CD4-positive, CD25-positive, alpha-beta regulatory T cell (primary cell): Measurements from ENCODE around the gene CAB39L. TPM values are rescaled to one million over a fixed set of nuclear protein-coding genes. Genes with fewer than 3 reads are reported as not detected.

ENCODE experiments used
- ATAC-seq, 2 donors: fragments of 150-1000 bp; cut with Tn5 transposase; one replicate each; pipeline ENCODE4 v1.10.0; 2021; ENCODE audit warnings: low read depth in 2 of 2, moderate number of reproducible peaks in 2 of 2, moderate library complexity in 1 of 2
- DNase-seq, 3 donors: peaks; one replicate each; pipeline versions ENCODE4 v3.0.0 to v3.0.0-alpha.2; 2012 to 2022; ENCODE audit warnings: mixed read lengths in 1 of 3
- H3K27ac ChIP-seq: one replicate; pipeline ENCODE4 v1.7.0; 2013; ENCODE audit warnings: mild to moderate bottlenecking, low read length; ENCODE audit not compliant: insufficient read depth, poor library complexity, severe bottlenecking
- H3K27me3 ChIP-seq: one replicate; pipeline ENCODE4 v1.7.0; 2013; ENCODE audit warnings: low read length; ENCODE audit not compliant: control insufficient read depth, insufficient read depth
- H3K36me3 ChIP-seq: one replicate; pipeline ENCODE4 v1.7.0; 2013; ENCODE audit warnings: mild to moderate bottlenecking, low read length, moderate library complexity; ENCODE audit not compliant: control insufficient read depth, insufficient read depth
- H3K4me1 ChIP-seq: 2 replicates; pipeline ENCODE4 v1.7.0; 2013; ENCODE audit warnings: mild to moderate bottlenecking, low read length; ENCODE audit not compliant: insufficient read depth, control insufficient read depth, poor library complexity, severe bottlenecking
- H3K4me3 ChIP-seq: one replicate; pipeline ENCODE4 v1.7.0; 2013; ENCODE audit warnings: low read depth, mild to moderate bottlenecking, low read length, moderate library complexity
- H3K9me3 ChIP-seq, 2 experiments: 1 replicate in 1 of 2; 2 replicates in 1 of 2; pipeline ENCODE4 v1.7.0; 2013; ENCODE audit warnings: low read length in 2 of 2, mild to moderate bottlenecking in 1 of 2, moderate library complexity in 1 of 2; ENCODE audit not compliant: control insufficient read depth in 2 of 2
- H3K27ac Mint-ChIP-seq, 3 donors: one replicate each; pipeline ENCODE4 v1.8.0; 2020 to 2022; ENCODE audit warnings: mild to moderate bottlenecking in 3 of 3, mixed read lengths in 3 of 3, moderate library complexity in 2 of 3
- H3K27me3 Mint-ChIP-seq: one replicate; pipeline ENCODE4 v1.8.0; 2022; ENCODE audit warnings: mild to moderate bottlenecking, mixed read lengths
- H3K36me3 Mint-ChIP-seq: one replicate; pipeline ENCODE4 v1.8.0; 2020; ENCODE audit warnings: mixed read lengths
- H3K4me1 Mint-ChIP-seq, 4 donors: one replicate each; pipeline ENCODE4 v1.8.0; 2020 to 2022; ENCODE audit warnings: mixed read lengths in 4 of 4, mild to moderate bottlenecking in 1 of 4
- H3K4me3 Mint-ChIP-seq, 4 donors: one replicate each; pipeline ENCODE4 v1.8.0; 2020 to 2022; ENCODE audit warnings: mild to moderate bottlenecking in 4 of 4, mixed read lengths in 4 of 4, moderate library complexity in 3 of 4
- H3K9me3 Mint-ChIP-seq, 7 donors: one replicate each; pipeline ENCODE4 v1.8.0; 2020 to 2022; ENCODE audit warnings: mixed read lengths in 7 of 7, mild to moderate bottlenecking in 3 of 7, moderate library complexity in 2 of 7
- polyA plus RNA-seq, 4 donors: library from polyadenylated mRNA; unstranded; fragments of 300-500 nt; fragmentation: Illumina TruSeq; gene quantifications; one replicate each; pipeline ENCODE4 v1.2.3, GENCODE V29; 2021
- total RNA-seq: library from RNA; stranded (reverse); gene quantifications from one replicate; pipeline ENCODE4 v1.2.3, GENCODE V29; 2022

CAB39L gene
- total and polyA plus RNA-seq, 5 donors from 2014 or later = 3.0 to 13.9 (median 7.3) TPM

DNA sequence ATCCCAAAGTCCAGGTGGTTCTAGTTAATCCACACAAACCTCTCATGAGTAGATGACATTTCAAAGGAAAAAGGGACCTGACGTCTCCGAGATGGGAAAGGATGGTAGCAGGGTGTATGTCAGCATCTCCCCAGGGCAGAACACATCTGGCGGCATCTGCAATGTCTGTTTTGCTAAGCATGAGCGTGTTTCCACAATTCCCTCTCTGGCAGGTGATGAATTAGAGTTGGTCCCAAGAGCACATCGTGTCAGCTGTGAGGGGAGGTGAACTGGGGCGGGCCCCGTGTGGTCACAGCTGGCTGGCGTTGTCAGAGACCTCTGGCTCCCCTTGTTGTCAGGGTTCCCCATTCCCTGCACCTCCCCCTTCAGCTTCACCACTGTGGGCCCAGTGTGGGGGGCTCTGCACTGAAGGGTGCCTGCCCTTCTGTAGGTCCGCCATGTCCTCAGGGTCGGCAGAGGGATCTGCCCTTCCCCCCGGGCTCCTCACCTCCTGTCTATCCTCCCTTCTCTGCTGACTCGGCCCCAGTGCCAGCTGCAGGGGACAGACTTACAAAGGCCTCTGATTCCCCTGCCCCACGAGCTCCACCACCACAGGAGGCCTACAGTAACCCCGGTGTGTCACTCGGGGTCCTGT lies 138.0 kb downstream of the CAB39L start:
- Histone ChIP-seq H3K27ac (no peak overlapping the region), H3K4me1 (peaks cover 8% of the 10 kb centered on the region), H3K27me3 (no peaks in the 10 kb centered on the region), H3K36me3 (no peaks in the 10 kb centered on the region), H3K9me3 (no peaks in the 10 kb centered on the region), H3K4me3 (no peak overlapping the region)
- H3K4me1 Mint-ChIP-seq = peaks cover 0 to 8% (median 7%) of the 10 kb centered on the region in 4 donors
- no peaks in the 10 kb centered on the region for H3K27me3 Mint-ChIP-seq
- H3K36me3 Mint-ChIP-seq = peaks cover 8% of the 10 kb centered on the region
- no peak overlapping the region for H3K27ac Mint-ChIP-seq
- H3K4me3 Mint-ChIP-seq = no peak overlapping the region
- H3K9me3 Mint-ChIP-seq = no peaks in the 10 kb centered on the region
- DNase-seq = no peak
- ATAC-seq = no peak

DNA sequence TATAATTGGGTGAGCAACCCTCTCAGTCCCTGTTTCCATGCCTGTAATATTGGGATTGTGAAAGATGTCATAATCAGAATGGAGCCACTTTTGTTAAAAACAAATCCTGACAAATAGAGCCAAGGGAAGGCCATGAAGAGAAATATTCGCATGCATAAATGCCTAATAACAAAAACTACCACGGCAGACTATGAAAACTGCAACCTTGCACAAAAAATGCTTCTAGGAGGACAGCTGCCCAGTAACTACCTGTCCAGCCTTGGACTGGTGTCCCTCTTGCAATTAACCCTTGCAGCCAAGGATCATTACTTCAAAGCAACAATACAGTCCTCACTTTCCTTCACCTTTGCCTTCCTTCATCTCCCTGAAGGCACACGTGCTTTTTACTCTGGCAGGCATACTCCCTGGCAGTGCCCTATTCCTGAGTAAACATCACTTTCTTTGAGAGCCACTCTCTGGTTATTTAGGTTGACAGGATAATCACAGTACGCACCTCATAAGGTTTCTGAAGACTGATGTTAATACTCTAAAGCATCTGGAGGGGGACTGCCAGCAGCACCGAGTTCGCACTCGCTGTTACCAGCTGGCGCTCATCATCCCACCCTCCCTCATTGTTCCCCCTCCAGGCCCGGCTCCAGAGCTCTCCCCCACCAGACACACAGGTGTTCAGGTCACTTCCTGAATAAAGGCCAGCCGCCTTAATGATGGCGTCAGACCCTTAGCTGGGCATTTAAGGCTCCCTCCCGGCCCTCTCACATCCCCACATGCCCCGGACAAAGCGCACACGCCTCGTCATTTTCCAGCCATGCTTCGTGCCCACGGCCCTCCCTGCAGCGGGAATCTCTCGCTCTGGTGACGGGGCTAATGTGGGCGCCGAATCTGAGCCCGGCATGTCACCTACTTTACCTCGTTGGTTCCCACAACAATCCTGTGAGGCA lies 138.8 kb downstream of the CAB39L start:
- no peaks in the 10 kb centered on the region for H3K27me3 Mint-ChIP-seq
- no peaks in the 10 kb centered on the region for H3K9me3 ChIP-seq
- no peaks in the 10 kb centered on the region for H3K9me3 Mint-ChIP-seq
- H3K27ac ChIP-seq = no peak overlapping the region
- peaks cover 4% of the 10 kb centered on the region for H3K36me3 Mint-ChIP-seq
- ATAC-seq (no peak), DNase-seq (no peak)
- peaks cover 0 to 8% (median 7%) of the 10 kb centered on the region in 4 donors for H3K4me1 Mint-ChIP-seq
- H3K36me3 ChIP-seq = no peaks in the 10 kb centered on the region
- no peaks in the 10 kb centered on the region for H3K27me3 ChIP-seq
- H3K4me3 Mint-ChIP-seq = no peak overlapping the region
- H3K4me3 ChIP-seq = no peak overlapping the region
- no peak overlapping the region for H3K27ac Mint-ChIP-seq
- peaks cover 8% of the 10 kb centered on the region for H3K4me1 ChIP-seq

DNA sequence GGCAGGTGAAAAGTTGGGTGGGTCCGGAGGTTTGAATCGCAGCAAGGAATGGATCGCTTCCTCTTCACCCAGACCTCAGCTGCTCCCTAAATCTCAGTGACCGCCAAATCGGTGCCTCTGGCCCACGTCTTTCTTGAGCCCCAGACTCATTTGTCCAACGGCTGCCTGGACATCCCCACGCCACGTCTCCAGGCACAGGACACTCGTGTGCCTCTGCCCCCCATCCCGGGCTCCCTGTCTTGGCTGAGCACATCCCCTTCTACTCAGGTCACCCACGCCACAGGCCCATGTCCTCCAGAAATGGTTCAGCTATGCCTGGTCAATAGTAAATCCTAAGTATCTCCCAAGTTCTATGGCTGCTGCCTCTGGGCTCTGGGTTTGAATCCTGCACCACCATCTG lies 139.5 kb downstream of the CAB39L start:
- DNase-seq = no peak
- peaks cover 8% of the 10 kb centered on the region for H3K4me1 ChIP-seq
- Mint-ChIP-seq H3K4me1 (peaks cover 0 to 8% (median 7%) of the 10 kb centered on the region in 4 donors), H3K36me3 (no peaks in the 10 kb centered on the region), H3K27ac (no peak overlapping the region), H3K9me3 (no peaks in the 10 kb centered on the region), H3K4me3 (no peak overlapping the region), H3K27me3 (no peaks in the 10 kb centered on the region)
- ATAC-seq = no peak
- no peaks in the 10 kb centered on the region for H3K27me3 ChIP-seq
- no peaks in the 10 kb centered on the region for H3K36me3 ChIP-seq
- no peak overlapping the region for H3K27ac ChIP-seq
- H3K4me3 ChIP-seq = no peak overlapping the region
- no peaks in the 10 kb centered on the region for H3K9me3 ChIP-seq

DNA sequence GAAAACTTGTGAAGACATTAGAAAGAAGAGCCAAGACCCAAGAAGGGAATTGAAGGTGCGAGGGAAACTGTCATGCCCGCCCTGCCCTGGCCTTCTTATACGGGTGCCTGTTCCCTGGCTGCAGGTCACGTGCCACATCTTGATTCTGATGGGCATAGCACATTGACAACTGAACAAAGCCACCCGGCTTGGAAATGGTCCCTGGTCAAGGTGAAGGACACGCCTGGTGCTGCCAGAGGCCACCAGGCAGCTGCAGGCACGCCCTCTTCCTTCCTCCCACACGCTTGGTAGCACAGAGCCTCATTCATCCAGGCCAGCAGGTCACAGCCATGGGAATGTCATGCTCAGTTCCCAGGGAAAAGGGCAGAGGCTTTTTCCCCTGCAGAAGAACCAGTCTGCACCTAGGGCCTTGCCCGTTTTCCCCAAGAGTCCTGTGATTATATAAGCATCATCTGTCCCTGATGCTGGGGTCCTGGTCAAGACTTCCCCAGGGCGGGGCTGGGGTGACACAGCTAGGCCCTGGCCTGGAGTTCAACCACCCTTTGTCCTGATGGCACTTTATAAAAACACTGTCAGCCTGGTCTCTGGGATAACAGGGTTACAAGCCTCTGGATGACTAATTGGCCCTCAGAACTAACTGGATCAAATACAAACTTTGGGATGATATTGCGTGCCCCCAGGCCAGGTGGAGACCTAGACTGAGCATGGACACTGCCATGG lies 140.2 kb downstream of the CAB39L start:
- Mint-ChIP-seq H3K9me3 (no peaks in the 10 kb centered on the region), H3K27me3 (no peaks in the 10 kb centered on the region), H3K27ac (no peak overlapping the region), H3K4me1 (peaks cover 0 to 8% (median 7%) of the 10 kb centered on the region in 4 donors), H3K4me3 (no peak overlapping the region), H3K36me3 (no peaks in the 10 kb centered on the region)
- Histone ChIP-seq H3K4me3 (no peak overlapping the region), H3K9me3 (no peaks in the 10 kb centered on the region), H3K27ac (no peak overlapping the region), H3K36me3 (no peaks in the 10 kb centered on the region), H3K27me3 (no peaks in the 10 kb centered on the region), H3K4me1 (peaks cover 8% of the 10 kb centered on the region)
- ATAC-seq (no peak), DNase-seq (no peak)

DNA sequence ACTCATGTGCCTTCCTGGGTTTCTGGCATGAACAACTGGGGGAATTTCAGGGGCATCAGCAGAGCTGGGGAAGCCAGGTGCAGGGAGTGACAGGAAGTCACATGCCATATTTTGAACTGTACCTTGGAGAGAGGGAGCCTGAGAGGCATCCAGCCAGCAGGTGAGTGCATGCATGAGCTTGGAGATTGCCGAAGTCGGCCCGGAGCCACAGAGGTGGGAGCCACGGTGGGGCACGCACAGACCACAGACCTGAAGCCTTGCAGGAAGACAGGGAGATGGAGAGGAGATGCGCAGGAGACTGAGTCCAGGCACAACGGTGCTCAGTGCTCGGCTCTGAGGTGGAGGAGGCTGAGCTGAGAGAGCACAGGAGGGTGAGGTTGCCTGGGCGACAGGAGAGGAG lies 141.0 kb downstream of the CAB39L start:
- Histone ChIP-seq H3K27me3 (no peaks in the 10 kb centered on the region), H3K27ac (no peak overlapping the region), H3K36me3 (no peaks in the 10 kb centered on the region), H3K9me3 (no peaks in the 10 kb centered on the region), H3K4me1 (peaks cover 8% of the 10 kb centered on the region), H3K4me3 (no peak overlapping the region)
- Mint-ChIP-seq H3K27me3 (no peaks in the 10 kb centered on the region), H3K9me3 (no peaks in the 10 kb centered on the region), H3K4me1 (peaks cover 0 to 8% (median 7%) of the 10 kb centered on the region in 4 donors), H3K4me3 (no peak overlapping the region), H3K27ac (peak overlapping the region in 2 of 3 donors; percentile 12 to 48), H3K36me3 (no peaks in the 10 kb centered on the region)
- no peak for ATAC-seq
- no peak for DNase-seq

DNA sequence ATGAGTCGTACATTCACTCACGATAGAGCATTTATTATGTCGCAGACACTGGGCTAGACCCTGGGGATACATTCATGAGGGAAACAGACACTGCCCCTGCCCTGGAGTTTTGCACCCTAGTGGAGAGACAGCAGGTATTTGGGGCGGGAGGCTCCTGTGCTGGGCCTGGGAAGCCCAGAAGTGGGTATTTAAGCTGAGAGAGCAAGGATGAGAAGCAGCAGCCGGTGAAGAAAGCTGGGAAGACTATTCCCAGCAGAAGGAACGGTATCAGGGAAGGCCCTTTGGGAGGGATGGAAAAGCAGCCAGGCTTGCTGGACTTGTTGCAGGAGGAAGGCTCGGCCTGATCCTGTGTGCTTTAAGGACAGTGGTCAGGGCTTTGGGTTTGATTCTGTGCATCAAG lies 141.6 kb downstream of the CAB39L start:
- DNase-seq (no peak), ATAC-seq (no peak)
- H3K27me3 ChIP-seq = no peaks in the 10 kb centered on the region
- peak overlapping the region in 2 of 4 donors; percentile 12 to 33 for H3K4me3 Mint-ChIP-seq
- no peaks in the 10 kb centered on the region for H3K36me3 ChIP-seq
- no peaks in the 10 kb centered on the region for H3K9me3 Mint-ChIP-seq
- H3K27ac Mint-ChIP-seq = peak overlapping the region in 1 of 3 donors; percentile 12
- no peak overlapping the region for H3K27ac ChIP-seq
- no peaks in the 10 kb centered on the region for H3K27me3 Mint-ChIP-seq
- no peak overlapping the region for H3K4me3 ChIP-seq
- H3K9me3 ChIP-seq = no peaks in the 10 kb centered on the region
- H3K36me3 Mint-ChIP-seq = no peaks in the 10 kb centered on the region
- peaks cover 0 to 8% (median 7%) of the 10 kb centered on the region in 4 donors for H3K4me1 Mint-ChIP-seq
- H3K4me1 ChIP-seq = peaks cover 8% of the 10 kb centered on the region

DNA sequence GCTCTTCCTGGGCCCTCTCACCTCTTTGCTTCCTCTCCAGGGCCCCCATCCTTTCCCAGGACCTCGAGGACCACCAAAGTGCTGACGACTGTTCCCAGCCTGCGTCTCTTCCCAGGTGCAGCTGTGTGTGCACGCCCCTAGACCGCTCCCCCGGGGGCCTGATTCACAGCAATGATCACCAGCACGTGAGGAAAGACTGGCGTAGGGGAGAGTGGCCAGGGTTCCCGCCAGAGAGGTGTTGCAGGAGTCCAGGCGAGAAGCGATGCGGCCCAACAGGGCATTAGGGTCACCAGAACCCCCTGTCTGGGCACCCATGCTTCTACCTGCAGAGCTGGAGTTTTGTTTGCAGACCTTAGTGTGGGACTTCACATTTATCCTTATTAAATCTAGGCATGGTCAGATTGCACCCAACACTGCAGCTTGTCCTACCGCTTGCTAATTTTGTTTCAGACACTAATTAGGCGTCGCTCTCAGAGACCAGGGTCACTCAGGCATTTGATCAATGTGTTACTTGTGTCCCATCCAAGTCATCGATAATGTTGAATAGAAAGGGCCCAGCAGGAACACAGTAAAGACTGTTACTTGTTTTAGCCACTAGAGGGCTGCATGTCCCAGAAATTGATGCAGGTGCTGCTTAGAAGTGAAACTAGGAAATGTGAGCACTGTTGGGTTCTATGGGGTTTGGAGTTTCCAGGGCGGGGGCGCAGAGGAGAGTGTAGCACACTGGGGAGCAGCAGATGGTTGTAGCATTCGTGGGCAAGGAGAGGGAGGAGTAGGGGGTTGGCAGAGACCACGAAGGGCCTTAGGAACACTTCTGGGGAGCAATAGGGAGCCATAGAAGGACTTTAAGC lies 142.9 kb downstream of the CAB39L start:
- peak overlapping the region; percentile 76 to 95 (median 77) for H3K27ac Mint-ChIP-seq
- H3K27me3 ChIP-seq = no peaks in the 10 kb centered on the region
- DNase-seq (peak; percentile 48 to 86 (median 79)), ATAC-seq (peak; percentile 89 to 90)
- no peaks in the 10 kb centered on the region for H3K27me3 Mint-ChIP-seq
- peaks cover 8% of the 10 kb centered on the region for H3K4me1 ChIP-seq
- H3K4me1 Mint-ChIP-seq = peaks cover 0 to 8% (median 7%) of the 10 kb centered on the region in 4 donors
- peak overlapping the region; percentile 3 to 89 (median 74) for H3K4me3 Mint-ChIP-seq
- H3K36me3 ChIP-seq = no peaks in the 10 kb centered on the region
- peak overlapping the region; percentile 72 for H3K4me3 ChIP-seq
- H3K9me3 ChIP-seq = no peaks in the 10 kb centered on the region
- H3K27ac ChIP-seq = no peak overlapping the region
- H3K36me3 Mint-ChIP-seq = no peaks in the 10 kb centered on the region
- no peaks in the 10 kb centered on the region for H3K9me3 Mint-ChIP-seq
